ENCODE measurements around the gene ABCC6. TPM values are rescaled to one million over a fixed set of nuclear protein-coding genes. Genes with fewer than 3 reads are reported as not detected.

Gene ABCC6
- total RNA-seq, 1 experiment from 2014 or later = 2.7 TPM

DNA sequence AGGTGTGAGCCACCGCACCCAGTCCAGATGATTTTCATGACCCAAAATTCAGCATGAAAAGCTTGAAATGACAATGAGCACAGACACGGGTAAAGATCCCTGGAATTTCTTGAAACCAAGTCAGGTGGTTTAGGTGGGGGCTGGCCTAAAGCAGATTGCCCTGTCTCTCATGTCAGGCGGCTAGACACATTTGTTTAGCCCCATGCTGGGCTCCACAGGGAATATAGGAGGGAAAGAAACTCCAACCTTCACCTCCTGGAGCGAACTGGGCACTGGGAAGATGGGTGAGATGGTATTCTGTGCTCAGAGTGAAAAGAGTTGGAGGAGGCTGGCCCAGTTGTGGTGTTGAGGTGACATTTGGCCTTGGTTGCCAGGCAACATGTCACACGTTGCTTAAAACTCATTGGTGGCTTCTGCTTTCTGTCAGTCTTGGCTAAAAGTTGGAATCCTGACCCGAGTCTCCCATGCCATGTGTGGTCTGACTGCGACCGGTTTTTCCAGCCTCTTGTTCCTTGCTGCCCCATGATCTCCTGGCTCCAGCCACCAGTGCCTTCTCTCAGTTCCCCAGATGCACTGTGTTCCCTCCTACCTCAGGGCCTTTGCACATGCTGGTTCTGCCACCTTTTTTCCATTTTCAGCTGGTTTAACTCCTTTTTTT is 113.7 kb downstream of the ABCC6 start (continued):
- no peak for TF ChIP-seq SRF (IDR thresholded peaks at IDR 0.05; ENCODE audit: low read depth)
- no peak for TF ChIP-seq TCF7L2 (IDR thresholded peaks at IDR 0.05; ENCODE audit: borderline replicate concordance, extremely low read depth, insufficient read depth, insufficient read length)
- TF ChIP-seq, protein P1, sequence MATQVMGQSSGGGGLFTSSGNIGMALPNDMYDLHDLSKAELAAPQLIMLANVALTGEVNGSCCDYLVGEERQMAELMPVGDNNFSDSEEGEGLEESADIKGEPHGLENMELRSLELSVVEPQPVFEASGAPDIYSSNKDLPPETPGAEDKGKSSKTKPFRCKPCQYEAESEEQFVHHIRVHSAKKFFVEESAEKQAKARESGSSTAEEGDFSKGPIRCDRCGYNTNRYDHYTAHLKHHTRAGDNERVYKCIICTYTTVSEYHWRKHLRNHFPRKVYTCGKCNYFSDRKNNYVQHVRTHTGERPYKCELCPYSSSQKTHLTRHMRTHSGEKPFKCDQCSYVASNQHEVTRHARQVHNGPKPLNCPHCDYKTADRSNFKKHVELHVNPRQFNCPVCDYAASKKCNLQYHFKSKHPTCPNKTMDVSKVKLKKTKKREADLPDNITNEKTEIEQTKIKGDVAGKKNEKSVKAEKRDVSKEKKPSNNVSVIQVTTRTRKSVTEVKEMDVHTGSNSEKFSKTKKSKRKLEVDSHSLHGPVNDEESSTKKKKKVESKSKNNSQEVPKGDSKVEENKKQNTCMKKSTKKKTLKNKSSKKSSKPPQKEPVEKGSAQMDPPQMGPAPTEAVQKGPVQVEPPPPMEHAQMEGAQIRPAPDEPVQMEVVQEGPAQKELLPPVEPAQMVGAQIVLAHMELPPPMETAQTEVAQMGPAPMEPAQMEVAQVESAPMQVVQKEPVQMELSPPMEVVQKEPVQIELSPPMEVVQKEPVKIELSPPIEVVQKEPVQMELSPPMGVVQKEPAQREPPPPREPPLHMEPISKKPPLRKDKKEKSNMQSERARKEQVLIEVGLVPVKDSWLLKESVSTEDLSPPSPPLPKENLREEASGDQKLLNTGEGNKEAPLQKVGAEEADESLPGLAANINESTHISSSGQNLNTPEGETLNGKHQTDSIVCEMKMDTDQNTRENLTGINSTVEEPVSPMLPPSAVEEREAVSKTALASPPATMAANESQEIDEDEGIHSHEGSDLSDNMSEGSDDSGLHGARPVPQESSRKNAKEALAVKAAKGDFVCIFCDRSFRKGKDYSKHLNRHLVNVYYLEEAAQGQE (IDR thresholded peaks at IDR 0.05; ENCODE audit: low read depth) = no peak
- TF ChIP-seq YY1 (IDR thresholded peaks at IDR 0.05; ENCODE audit: extremely low read depth, insufficient replicate concordance, low read depth, low read length) = no peak

DNA sequence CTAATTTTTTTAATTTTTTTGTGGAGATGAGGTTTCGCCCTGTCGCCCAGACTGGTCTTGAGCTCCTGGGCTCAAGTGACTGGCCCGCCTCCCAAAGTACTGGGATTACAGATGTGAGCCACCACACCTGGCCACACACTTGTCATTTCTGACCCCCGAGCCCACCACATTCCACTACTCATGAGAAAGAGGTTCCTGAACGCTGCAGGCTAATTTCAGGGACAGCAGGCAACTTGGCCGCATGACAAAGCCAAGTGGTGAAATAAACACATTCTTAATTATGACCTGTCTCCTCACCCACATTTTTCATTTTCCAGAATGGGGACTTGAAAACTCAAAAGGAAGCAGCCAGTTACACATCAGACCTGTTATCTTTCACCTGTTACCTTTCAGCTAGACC is 114.5 kb downstream of the ABCC6 start:
- BruUV-seq (replicated peaks) = no TSS peak
- DNase-seq (ENCODE audit: low read depth, low spot score) = no peak
- Histone ChIP-seq H3K4me2 (ENCODE audit: low read length) (no peak overlapping the region), H3K9me2 (ENCODE audit: insufficient read depth) (no peaks in the 10 kb centered on the region), H2AFZ (ENCODE audit: low read depth, low read length, poor library complexity, severe bottlenecking) (no peak overlapping the region), H4K20me1 (ENCODE audit: insufficient read depth) (no peaks in the 10 kb centered on the region), H3K9me3 (ENCODE audit: control insufficient read depth in 1 of 2, insufficient read depth in 1 of 2, low read depth in 1 of 2, low read length in 2 of 2) (no peaks in the 10 kb centered on the region), H3K27ac (ENCODE audit: low read depth, low read length) (no peak overlapping the region), H3K27me3 (ENCODE audit: insufficient read depth, low read length) (no peaks in the 10 kb centered on the region), H3K4me1 (ENCODE audit: control insufficient read depth in 1 of 2, insufficient read depth in 2 of 2, low read length in 2 of 2) (no peaks in the 10 kb centered on the region), H3K79me2 (ENCODE audit: insufficient read depth, low read length) (no peaks in the 10 kb centered on the region), H3K9ac (ENCODE audit: low read length) (no peak overlapping the region), H3K36me3 (ENCODE audit: control insufficient read depth in 1 of 2, insufficient read depth in 2 of 2, low read length in 2 of 2) (peaks cover 34 to 47% of the 10 kb centered on the region in 2 experiments; a peak in 3 of 4 replicates), H3K4me3 (replicated peaks in 1 of 2; ENCODE audit: low read depth in 1 of 2, low read length in 2 of 2) (no peak overlapping the region)
- ChIA-PET POLR2A (no interaction called here), CTCF (no interaction called here), RAD21 (ENCODE audit: low non-redundant PET in 1 of 2, low total read pairs in 2 of 2, uncharacterized antibody in 2 of 2, unreplicated experiment in 2 of 2) (no interaction called here)
- ATAC-seq = no peak
- intact Hi-C loops (cut with micrococcal nuclease) = no loop called here
- TF ChIP-seq JUND (IDR thresholded peaks at IDR 0.05) (no peak), EGR1 (IDR thresholded peaks at IDR 0.05; ENCODE audit: low read depth) (no peak), SP1 (IDR thresholded peaks at IDR 0.05; ENCODE audit: low read depth) (no peak), YY1 (IDR thresholded peaks at IDR 0.05; ENCODE audit: extremely low read depth, insufficient replicate concordance, low read depth, low read length) (no peak), FOSL1 (IDR thresholded peaks at IDR 0.05; ENCODE audit: low read depth) (no peak), TCF7L2 (IDR thresholded peaks at IDR 0.05; ENCODE audit: borderline replicate concordance, extremely low read depth, insufficient read depth, insufficient read length) (no peak), RAD21 (IDR thresholded peaks at IDR 0.05; ENCODE audit: low read depth) (no peak), EZH2 (IDR thresholded peaks at IDR 0.05) (no peak), ZFX (IDR thresholded peaks at IDR 0.05) (no peak), CBX3 (IDR thresholded peaks at IDR 0.05; ENCODE audit: low read depth) (no peak), SRF (IDR thresholded peaks at IDR 0.05; ENCODE audit: low read depth) (no peak), CEBPB (IDR thresholded peaks at IDR 0.05; ENCODE audit: low read depth) (no peak)
- TF ChIP-seq, protein P2, sequence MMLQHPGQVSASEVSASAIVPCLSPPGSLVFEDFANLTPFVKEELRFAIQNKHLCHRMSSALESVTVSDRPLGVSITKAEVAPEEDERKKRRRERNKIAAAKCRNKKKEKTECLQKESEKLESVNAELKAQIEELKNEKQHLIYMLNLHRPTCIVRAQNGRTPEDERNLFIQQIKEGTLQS (IDR thresholded peaks at IDR 0.05) = no peak
- TF ChIP-seq, protein P3, sequence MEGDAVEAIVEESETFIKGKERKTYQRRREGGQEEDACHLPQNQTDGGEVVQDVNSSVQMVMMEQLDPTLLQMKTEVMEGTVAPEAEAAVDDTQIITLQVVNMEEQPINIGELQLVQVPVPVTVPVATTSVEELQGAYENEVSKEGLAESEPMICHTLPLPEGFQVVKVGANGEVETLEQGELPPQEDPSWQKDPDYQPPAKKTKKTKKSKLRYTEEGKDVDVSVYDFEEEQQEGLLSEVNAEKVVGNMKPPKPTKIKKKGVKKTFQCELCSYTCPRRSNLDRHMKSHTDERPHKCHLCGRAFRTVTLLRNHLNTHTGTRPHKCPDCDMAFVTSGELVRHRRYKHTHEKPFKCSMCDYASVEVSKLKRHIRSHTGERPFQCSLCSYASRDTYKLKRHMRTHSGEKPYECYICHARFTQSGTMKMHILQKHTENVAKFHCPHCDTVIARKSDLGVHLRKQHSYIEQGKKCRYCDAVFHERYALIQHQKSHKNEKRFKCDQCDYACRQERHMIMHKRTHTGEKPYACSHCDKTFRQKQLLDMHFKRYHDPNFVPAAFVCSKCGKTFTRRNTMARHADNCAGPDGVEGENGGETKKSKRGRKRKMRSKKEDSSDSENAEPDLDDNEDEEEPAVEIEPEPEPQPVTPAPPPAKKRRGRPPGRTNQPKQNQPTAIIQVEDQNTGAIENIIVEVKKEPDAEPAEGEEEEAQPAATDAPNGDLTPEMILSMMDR (IDR thresholded peaks at IDR 0.05 in 2 of 3, conservative IDR thresholded peaks at IDR 0.05 in 1 of 3; ENCODE audit: borderline replicate concordance in 1 of 3, insufficient read depth in 1 of 3, low read depth in 2 of 3, low read length in 2 of 3) = no peak
- TF ChIP-seq, protein P1 (IDR thresholded peaks at IDR 0.05; ENCODE audit: low read depth) = no peak

Measured in HCT116 (cell line).